Subcutaneous adipose tissue (tissue), 4 donors: ENCODE measurements around the gene ASPG. TPM values are rescaled to one million over a fixed set of nuclear protein-coding genes. Genes with fewer than 3 reads are reported as not detected.

Source experiments
- total RNA-seq, 4 donors: library from RNA; depleted of rRNA; stranded (reverse); fragments of >200 nt; gene quantifications; one replicate each; pipeline ENCODE4 v1.1.0, GENCODE V29; 2016
- TF ChIP-seq, protein P1 (sequence below): fragments of 450-650 bp; IDR thresholded peaks from one replicate; pipeline ENCODE4 v1.5.1; 2016; ENCODE audit warnings: low read depth, mild to moderate bottlenecking, control low read depth, antibody characterized with exemption, moderate library complexity

The ASPG gene
- total RNA-seq, 4 donors from 2014 or later: 1.5 TPM; not detected in 3

DNA sequence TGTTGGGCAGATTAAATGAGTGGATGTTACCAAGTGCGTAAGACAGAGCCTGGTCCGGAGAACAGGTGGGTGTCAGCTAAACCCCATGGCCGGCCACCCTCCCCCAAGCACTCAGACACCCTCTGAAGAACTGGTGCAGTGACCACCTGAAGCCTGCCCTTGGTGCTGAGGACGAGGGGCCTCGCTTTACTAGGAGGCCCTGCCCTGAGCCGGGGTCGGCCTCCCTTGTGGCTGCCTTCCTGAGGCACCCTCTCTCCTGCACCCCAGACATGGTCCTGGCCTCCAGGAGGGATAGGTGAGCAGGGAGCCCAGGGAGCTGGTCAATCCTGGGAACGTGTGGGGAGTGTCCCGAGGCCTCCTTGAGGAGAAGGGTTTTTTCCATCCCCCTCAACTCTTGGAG, 48.0 kb downstream of the ASPG start:
- TF ChIP-seq, protein P1, sequence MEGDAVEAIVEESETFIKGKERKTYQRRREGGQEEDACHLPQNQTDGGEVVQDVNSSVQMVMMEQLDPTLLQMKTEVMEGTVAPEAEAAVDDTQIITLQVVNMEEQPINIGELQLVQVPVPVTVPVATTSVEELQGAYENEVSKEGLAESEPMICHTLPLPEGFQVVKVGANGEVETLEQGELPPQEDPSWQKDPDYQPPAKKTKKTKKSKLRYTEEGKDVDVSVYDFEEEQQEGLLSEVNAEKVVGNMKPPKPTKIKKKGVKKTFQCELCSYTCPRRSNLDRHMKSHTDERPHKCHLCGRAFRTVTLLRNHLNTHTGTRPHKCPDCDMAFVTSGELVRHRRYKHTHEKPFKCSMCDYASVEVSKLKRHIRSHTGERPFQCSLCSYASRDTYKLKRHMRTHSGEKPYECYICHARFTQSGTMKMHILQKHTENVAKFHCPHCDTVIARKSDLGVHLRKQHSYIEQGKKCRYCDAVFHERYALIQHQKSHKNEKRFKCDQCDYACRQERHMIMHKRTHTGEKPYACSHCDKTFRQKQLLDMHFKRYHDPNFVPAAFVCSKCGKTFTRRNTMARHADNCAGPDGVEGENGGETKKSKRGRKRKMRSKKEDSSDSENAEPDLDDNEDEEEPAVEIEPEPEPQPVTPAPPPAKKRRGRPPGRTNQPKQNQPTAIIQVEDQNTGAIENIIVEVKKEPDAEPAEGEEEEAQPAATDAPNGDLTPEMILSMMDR: no peak

DNA sequence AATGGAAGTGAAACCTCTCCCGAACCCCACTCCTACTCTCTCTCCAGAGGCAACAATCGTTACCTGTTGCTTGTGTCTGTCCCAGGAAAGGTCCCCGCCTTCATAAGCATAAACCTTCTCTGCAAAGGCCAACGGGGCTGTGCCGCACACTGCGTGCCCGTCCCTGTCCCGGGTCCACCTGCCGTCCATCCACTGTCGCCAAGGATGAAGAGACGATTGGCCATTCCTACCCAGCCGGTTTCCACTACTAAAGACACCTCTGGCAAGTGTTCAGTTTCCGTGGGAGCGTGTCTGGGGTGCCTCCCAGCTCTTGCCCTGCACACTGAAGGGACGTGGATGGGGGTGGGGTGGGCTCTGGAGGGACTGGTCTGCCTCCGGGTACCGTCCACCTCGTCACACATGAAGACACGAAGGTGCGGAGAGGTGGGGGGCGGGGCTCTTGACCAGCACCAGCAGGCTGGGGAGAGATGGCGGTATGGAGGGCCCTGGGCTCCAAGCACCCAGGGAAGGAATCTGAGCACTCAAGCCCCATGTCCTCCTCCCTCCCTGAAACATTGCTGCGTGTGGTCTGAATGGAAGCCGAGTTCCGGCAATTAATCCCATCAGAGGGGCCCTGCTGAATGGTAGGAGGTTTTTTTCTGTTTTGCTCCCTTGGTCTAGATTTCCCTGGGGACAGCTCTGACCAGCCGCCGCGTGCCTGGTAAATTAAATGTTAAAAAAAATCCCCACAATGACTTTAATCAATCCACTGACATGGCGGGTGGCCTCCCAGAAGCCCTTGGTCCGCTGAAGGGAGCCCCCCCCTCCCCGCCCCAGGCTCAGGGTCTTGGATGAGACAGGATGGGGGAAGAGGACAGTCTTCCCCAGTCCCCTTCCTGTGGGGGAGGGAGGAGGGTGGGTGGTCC, 48.8 kb downstream of the ASPG start:
- TF ChIP-seq, protein P1: no peak

DNA sequence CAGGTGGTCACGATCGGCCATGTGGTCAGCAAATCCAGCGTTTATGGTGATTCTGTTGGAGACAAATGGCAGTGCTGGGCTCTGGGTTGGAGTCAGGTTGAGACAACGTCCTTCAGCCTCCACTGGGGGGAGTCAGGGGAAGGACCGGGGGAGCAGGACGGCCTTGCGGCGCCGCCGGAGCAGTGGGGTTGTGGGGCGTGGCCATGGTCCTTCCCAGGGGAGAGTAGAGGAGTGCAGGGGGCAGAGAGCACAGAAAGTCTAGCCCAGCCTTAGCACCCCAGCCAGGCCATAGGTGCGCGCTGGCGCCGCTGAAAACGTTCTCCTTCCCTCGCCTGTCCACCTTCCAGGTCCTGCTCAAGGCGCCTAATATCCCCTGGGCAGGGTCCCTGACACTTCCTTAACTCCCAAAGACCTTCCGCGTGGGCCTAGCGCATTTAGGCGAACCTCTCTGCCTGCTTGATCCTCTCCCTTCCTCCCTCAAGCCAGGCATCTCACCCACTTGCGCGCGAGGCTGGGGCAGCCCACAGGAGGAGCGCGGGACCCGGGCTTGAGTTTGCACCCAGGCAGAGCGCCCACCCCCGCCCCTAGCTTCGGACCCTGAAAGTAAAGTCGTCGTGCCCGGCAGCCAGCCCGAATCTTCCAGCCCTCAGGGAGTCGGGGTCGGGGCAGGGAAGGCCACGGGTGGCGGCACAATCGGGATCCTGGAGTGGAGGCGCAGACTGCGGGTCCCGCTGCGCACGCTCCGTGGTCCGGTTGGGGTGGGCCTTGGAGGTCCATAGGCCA, 49.8 kb downstream of the ASPG start:
- TF ChIP-seq, protein P1: no peak

DNA sequence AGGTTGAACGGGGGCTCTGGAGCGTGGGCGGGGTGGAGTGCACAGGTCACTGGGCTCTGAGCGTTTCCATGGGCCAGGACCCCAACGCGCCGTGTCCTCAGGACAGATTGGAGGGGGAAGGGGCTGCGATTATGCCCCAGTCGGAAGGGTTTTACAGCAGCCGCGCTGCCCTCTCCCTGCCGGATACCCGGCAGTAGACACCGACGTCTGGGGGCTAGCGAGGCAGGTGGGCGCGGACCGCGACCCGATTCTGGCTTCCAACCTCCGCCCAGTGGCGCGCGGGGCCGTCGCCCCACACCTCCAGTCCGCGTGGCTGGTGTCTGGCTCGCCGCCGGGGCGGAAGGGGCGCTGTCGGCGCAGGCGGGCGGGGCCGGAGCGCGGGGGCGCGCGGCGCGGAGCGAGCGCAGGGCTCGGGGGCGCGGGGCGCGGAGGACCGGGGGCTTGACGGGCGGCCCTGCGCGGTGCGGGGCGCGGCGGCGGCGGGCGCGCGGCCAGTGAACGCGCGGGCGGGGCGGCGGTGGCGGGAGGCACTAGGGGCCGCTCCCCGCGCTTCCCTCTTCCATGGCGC, 50.5 kb downstream of the ASPG start:
- TF ChIP-seq, protein P1: no peak

DNA sequence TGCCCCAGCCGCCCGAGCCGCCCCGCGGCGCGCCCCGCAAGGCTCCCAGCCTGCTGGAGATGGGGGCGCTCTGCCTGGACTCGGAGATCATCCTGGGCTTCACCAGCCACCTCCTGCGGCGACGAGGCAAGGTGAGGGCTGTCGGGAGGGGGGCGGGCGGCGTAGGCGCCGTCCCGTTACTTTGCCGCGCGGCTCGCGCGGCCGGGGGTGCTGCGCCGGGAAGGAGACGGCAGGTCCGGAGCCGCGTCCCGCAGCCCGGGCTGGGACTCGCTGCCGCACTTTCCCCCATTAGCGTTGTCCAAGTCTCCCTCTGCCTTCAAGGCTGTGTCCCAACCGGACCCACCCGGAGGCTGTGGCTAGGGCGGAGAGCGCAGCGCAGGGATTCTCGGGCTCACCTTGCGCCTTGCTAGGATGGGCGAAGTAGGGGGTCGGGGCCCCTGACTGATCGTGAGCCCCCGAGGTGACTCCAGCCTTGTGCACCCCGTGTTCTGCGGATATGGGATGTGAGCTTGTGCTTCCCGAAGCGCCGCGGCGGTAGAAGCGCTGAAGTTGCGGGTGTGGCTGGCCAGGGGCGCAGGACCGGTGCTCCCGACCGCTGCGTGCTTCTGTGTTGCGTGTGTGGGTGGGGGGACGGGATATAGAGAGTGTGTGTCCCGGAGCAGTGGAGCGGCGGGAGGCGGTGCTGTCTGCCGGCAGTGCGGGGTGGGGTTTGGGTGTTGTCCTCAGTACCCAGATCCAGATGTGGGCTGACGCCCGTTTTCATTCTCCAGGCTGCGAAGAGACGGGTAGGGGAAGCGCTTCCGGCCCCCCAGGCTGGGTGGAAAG, 51.2 kb downstream of the ASPG start:
- TF ChIP-seq, protein P1: no peak

DNA sequence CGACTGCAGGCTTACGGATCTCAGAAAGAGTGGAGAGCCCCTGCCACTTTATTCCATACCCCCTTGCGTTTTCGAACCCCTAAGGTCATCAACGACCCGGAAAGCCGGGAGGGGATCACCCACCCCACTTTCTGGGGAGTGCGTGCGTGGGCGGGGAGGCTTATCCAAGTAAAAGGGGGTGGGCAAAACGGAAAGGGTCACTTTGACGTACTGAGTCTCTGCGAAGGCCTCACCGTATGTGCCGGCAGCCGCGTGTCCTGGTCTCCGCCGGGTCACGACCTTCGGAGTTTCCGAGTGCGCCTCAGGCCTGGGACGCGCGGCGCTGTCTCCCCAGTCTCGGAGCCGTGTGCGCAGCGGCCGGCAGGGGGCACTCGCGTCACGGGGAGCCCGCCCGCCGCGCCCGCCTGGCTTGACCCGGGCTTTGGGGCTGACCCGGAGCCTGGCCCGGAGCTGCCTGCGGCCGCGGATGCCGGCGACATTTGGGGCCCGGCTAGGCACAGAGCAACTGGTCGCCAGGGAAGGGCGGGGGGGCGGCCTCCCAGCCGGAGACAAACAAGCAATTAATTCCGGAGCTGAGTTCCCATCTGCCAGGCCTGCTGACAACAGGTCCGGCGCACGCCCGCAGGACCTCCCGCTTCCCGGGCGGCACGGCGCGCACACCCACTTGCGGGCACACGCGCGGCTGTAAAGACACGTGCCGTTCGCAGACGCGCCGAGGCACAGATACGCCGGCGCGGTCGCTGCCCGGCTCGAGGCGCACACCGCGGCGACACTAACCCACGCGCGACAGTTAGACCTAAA, 52.0 kb downstream of the ASPG start:
- TF ChIP-seq, protein P1: no peak
